GM18526 (cell line): ENCODE results near the gene ZNF782.

Experiments used
- POLR2A ChIP-seq: IDR thresholded peaks from 3 replicates; pipeline ENCODE4 v1.6.1; 2011; ENCODE audit not compliant: insufficient read length; ENCODE audit errors: extremely low read depth

ZNF782 gene

GRCh38 chr9:96853781-96854650 lies at the start of gene ZNF782:
Gene ZNF782 (minus strand): TSS chr9:96854514. CDS start chr9:96851961, 2,553 bp downstream.
- TF ChIP-seq POLR2A: peak; percentile 39

- TF ChIP-seq POLR2A: no peak
These were observed 37.8 kb upstream of the ZNF782 start for GRCh38 chr9:96892131-96892530.

- TF ChIP-seq POLR2A: no peak
These were observed 34.3 kb upstream of the ZNF782 start for GRCh38 chr9:96888591-96888990.

- TF ChIP-seq POLR2A: no peak
These were observed 31.1 kb upstream of the ZNF782 start for GRCh38 chr9:96885424-96885823.

GRCh38 chr9:96884443-96884842 lies 30.1 kb upstream of the ZNF782 start:
- no peak for TF ChIP-seq POLR2A

GRCh38 chr9:96883922-96884321 lies 29.6 kb upstream of the ZNF782 start:
- TF ChIP-seq POLR2A: no peak

- TF ChIP-seq POLR2A: no peak
These were observed 23.0 kb upstream of the ZNF782 start for GRCh38 chr9:96877269-96877668.

- peak; percentile 34 for TF ChIP-seq POLR2A
These were observed 21.3 kb upstream of the ZNF782 start for GRCh38 chr9:96875461-96876142.

- no peak for TF ChIP-seq POLR2A
These were observed 20.7 kb upstream of the ZNF782 start for GRCh38 chr9:96874947-96875460.

- no peak for TF ChIP-seq POLR2A
These were observed 20.0 kb upstream of the ZNF782 start for GRCh38 chr9:96874201-96874785.

- TF ChIP-seq POLR2A: no peak
These were observed 16.9 kb upstream of the ZNF782 start for GRCh38 chr9:96871176-96871575.

- TF ChIP-seq POLR2A: no peak
These were observed 14.4 kb upstream of the ZNF782 start for GRCh38 chr9:96868709-96869108.

- TF ChIP-seq POLR2A: no peak
These were observed 12.9 kb upstream of the ZNF782 start for GRCh38 chr9:96867079-96867804.

GRCh38 chr9:96859461-96860198 lies 5.3 kb upstream of the ZNF782 start:
- no peak for TF ChIP-seq POLR2A
